ENCODE measurements around the gene DPP7.

Gene DPP7

DNA sequence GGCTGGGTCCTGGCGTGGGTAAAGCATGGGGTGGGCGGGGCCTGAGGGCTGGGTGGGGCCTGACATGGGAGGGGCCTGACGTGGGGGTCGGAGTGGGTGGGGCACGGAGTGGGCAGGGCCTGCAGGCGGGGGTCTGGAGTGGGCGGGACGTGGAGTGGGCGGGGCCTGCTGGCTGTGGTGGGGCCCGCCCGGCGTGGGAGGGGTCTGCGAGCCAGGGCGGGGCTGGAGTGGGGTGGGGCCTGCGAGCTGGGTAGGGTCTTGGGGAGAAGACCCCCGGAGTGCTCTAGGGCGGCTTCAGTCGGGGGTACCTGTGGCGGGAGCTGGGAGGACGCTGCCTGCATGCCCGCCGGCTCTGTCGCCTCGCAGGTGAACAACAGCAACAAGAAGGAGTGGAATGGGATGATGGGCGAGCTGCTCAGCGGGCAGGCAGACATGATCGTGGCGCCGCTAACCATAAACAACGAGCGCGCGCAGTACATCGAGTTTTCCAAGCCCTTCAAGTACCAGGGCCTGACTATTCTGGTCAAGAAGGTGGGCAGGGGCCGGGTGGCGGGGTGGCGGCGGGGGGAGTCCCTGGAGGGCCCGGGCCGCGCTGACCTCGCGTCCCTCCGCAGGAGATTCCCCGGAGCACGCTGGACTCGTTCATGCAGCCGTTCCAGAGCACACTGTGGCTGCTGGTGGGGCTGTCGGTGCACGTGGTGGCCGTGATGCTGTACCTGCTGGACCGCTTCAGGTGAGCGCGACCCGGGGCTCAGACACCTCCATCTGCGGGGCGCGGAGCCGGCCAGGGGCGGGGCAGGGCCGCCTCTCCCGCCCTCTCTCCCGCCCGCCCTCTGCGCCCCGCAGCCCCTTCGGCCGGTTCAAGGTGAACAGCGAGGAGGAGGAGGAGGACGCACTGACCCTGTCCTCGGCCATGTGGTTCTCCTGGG, 47.3 kb upstream of the DPP7 start:
- Histone ChIP-seq H3K4me3 (ENCODE audit: low read length) (no peak overlapping the region), H3K4me1 (ENCODE audit: low read length) (peaks cover 19% of the 10 kb centered on the region), H3K27me3 (ENCODE audit: low read depth, low read length) (peaks cover 6% of the 10 kb centered on the region; the same call in 1 of the 2 replicates), H3K4me2 (ENCODE audit: low read length) (no peak overlapping the region), H3K9ac (ENCODE audit: low read length) (no peak overlapping the region), H4K20me1 (ENCODE audit: insufficient read depth, low read length) (no peaks in the 10 kb centered on the region), H3K36me3 (replicated peaks; ENCODE audit: low read depth, low read length) (no peaks in the 10 kb centered on the region), H2AFZ (ENCODE audit: low read depth, low read length) (no peak overlapping the region), H3K79me2 (ENCODE audit: low read length) (no peaks in the 10 kb centered on the region), H3K9me3 (ENCODE audit: insufficient read depth, low read length) (no peaks in the 10 kb centered on the region), H3K27ac (ENCODE audit: low read length) (no peak overlapping the region)
- TF ChIP-seq, protein P1, sequence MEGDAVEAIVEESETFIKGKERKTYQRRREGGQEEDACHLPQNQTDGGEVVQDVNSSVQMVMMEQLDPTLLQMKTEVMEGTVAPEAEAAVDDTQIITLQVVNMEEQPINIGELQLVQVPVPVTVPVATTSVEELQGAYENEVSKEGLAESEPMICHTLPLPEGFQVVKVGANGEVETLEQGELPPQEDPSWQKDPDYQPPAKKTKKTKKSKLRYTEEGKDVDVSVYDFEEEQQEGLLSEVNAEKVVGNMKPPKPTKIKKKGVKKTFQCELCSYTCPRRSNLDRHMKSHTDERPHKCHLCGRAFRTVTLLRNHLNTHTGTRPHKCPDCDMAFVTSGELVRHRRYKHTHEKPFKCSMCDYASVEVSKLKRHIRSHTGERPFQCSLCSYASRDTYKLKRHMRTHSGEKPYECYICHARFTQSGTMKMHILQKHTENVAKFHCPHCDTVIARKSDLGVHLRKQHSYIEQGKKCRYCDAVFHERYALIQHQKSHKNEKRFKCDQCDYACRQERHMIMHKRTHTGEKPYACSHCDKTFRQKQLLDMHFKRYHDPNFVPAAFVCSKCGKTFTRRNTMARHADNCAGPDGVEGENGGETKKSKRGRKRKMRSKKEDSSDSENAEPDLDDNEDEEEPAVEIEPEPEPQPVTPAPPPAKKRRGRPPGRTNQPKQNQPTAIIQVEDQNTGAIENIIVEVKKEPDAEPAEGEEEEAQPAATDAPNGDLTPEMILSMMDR (IDR thresholded peaks at IDR 0.05; ENCODE audit: low read depth, low read length): no peak
- TF ChIP-seq EZH2phosphoT487 (IDR thresholded peaks at IDR 0.05; ENCODE audit: low read depth): no peak

DNA sequence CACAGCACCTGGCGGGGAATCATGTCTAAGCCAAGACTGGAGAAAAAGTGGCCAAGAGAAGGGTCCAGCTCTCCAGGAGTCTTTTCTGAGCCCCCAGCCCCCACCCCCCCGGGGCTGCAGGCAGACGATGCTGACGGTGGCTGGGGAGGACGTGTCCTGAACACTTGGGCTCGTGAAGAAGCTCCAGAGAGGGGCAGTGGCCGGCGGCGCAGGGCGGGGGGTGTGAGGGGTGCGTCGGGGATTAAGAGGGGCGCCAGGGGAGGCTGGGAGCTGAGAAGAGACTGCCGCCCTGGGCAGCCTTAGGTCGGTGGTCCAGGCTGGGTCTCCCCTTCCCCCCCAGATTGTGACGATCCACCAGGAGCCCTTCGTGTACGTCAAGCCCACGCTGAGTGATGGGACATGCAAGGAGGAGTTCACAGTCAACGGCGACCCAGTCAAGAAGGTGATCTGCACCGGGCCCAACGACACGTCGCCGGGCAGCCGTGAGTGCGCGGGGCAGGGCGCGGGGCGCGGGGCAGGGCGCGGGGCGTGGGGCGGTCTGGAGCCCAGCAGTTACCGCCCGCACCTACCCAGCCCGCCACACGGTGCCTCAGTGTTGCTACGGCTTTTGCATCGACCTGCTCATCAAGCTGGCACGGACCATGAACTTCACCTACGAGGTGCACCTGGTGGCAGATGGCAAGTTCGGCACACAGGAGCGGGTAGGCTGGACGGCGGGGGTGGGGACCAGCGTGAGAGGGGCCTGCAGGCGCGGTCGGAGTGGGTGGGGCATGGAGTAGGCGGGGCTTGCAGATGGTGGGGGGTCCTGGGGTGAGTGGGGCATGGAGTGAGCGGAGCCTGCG, 46.4 kb upstream of the DPP7 start:
- H3K79me2 ChIP-seq (ENCODE audit: low read length): no peaks in the 10 kb centered on the region
- H3K4me2 ChIP-seq (ENCODE audit: low read length): no peak overlapping the region
- H3K4me3 ChIP-seq (ENCODE audit: low read length): no peak overlapping the region
- 0 out of 2 replicates have a peak, but pooled peaks cover 6% of the 10 kb centered on the region for H3K27me3 ChIP-seq (ENCODE audit: low read depth, low read length)
- no peaks in the 10 kb centered on the region for H3K36me3 ChIP-seq (replicated peaks; ENCODE audit: low read depth, low read length)
- no peak overlapping the region for H3K9ac ChIP-seq (ENCODE audit: low read length)
- H4K20me1 ChIP-seq (ENCODE audit: insufficient read depth, low read length): no peaks in the 10 kb centered on the region
- peaks cover 19% of the 10 kb centered on the region for H3K4me1 ChIP-seq (ENCODE audit: low read length)
- no peak overlapping the region for H3K27ac ChIP-seq (ENCODE audit: low read length)
- H2AFZ ChIP-seq (ENCODE audit: low read depth, low read length): no peak overlapping the region
- H3K9me3 ChIP-seq (ENCODE audit: insufficient read depth, low read length): no peaks in the 10 kb centered on the region
- TF ChIP-seq, protein P1 (IDR thresholded peaks at IDR 0.05; ENCODE audit: low read depth, low read length): no peak
- TF ChIP-seq EZH2phosphoT487 (IDR thresholded peaks at IDR 0.05; ENCODE audit: low read depth): no peak

DNA sequence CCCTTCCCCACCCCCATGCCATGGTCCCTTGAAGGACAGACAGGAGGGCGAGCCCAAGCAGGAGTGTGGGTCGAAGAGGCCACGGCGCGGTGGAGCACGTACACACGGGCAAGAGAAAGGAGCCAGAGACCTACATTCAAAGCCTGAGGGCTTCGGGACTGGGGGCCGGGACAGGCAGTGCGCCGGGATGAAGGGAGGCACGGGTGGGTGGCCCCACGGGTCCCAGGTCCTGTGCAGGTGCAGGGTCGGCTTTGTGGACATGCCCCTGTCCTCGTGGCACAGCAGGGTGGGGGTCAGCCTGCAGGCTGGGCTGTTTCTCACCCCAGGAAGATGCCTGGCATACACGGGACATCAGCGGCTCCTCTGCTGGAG, 45.5 kb upstream of the DPP7 start:
- Histone ChIP-seq H3K36me3 (replicated peaks; ENCODE audit: low read depth, low read length) (no peaks in the 10 kb centered on the region), H3K4me3 (ENCODE audit: low read length) (no peak overlapping the region), H4K20me1 (ENCODE audit: insufficient read depth, low read length) (no peaks in the 10 kb centered on the region), H3K27ac (ENCODE audit: low read length) (no peak overlapping the region), H3K9ac (ENCODE audit: low read length) (no peak overlapping the region), H3K79me2 (ENCODE audit: low read length) (no peaks in the 10 kb centered on the region), H3K4me2 (ENCODE audit: low read length) (no peak overlapping the region), H3K9me3 (ENCODE audit: insufficient read depth, low read length) (no peaks in the 10 kb centered on the region), H3K4me1 (ENCODE audit: low read length) (peaks cover 19% of the 10 kb centered on the region), H2AFZ (ENCODE audit: low read depth, low read length) (no peak overlapping the region), H3K27me3 (ENCODE audit: low read depth, low read length) (0 out of 2 replicates have a peak, but pooled peaks cover 6% of the 10 kb centered on the region)
- TF ChIP-seq, protein P1 (IDR thresholded peaks at IDR 0.05; ENCODE audit: low read depth, low read length): no peak
- TF ChIP-seq EZH2phosphoT487 (IDR thresholded peaks at IDR 0.05; ENCODE audit: low read depth): no peak
